HFFc6 (cell line): Measurements from ENCODE around the gene GGN. TPM values are rescaled to one million over a fixed set of nuclear protein-coding genes. Genes with fewer than 3 reads are reported as not detected.

ENCODE experiments used
- DNase-seq: peaks from one replicate; pipeline ENCODE4 v3.0.0-alpha.2; 2018
- H3K27ac Mint-ChIP-seq: 2 replicates; pipeline ENCODE4 v1.8.0; 2020; ENCODE audit warnings: mild to moderate bottlenecking, mixed read lengths
- H3K27me3 Mint-ChIP-seq: 2 replicates; pipeline ENCODE4 v1.8.0; 2021; ENCODE audit warnings: mild to moderate bottlenecking, moderate library complexity, mixed read lengths; ENCODE audit not compliant: insufficient read depth
- H3K36me3 Mint-ChIP-seq: 2 replicates; pipeline ENCODE4 v1.8.0; 2021; ENCODE audit warnings: low read depth, mixed read lengths
- H3K4me1 Mint-ChIP-seq: 2 replicates; pipeline ENCODE4 v1.8.0; 2020; ENCODE audit warnings: low read depth, mixed read lengths
- H3K4me3 Mint-ChIP-seq: 2 replicates; pipeline ENCODE4 v1.8.0; 2020; ENCODE audit warnings: mild to moderate bottlenecking, moderate library complexity, mixed read lengths
- H3K9me3 Mint-ChIP-seq: 2 replicates; pipeline ENCODE4 v1.8.0; 2020; ENCODE audit warnings: mild to moderate bottlenecking, mixed read lengths
- CTCF ChIP-seq: fragments of 200-600 bp; sonication (generic); IDR thresholded peaks from 2 replicates; pipeline ENCODE4 v1.5.0; 2021; ENCODE audit warnings: antibody characterized with exemption, mild to moderate bottlenecking
- total RNA-seq, 6 experiments: library from RNA; stranded (reverse); fragmentation: NEBNext Ultra II Directional; extraction: Animal tissue kit (Norgen Biotek cat#: 25700); gene quantifications; 2 replicates in 1 of 6; 3 replicates in 5 of 6; pipeline ENCODE4 v1.2.3, GENCODE V29; 2021

Gene GGN
- total RNA-seq, 6 experiments from 2014 or later, result 1.7 to 3.2 (median 2.2) TPM

- peaks cover 13% of the 10 kb centered on the region for H3K36me3 Mint-ChIP-seq
- H3K4me1 Mint-ChIP-seq, result peaks cover 22% of the 10 kb centered on the region
- no peaks in the 10 kb centered on the region for H3K9me3 Mint-ChIP-seq
- no peak overlapping the region for H3K4me3 Mint-ChIP-seq
- DNase-seq, result peak; percentile 79
- no peak for TF ChIP-seq CTCF
- peak overlapping the region; percentile 63 for H3K27ac Mint-ChIP-seq
- peaks cover 2% of the 10 kb centered on the region for H3K27me3 Mint-ChIP-seq
Measured at GRCh38 chr19:38401148-38401547, 13.3 kb upstream of the GGN start.

DNA sequence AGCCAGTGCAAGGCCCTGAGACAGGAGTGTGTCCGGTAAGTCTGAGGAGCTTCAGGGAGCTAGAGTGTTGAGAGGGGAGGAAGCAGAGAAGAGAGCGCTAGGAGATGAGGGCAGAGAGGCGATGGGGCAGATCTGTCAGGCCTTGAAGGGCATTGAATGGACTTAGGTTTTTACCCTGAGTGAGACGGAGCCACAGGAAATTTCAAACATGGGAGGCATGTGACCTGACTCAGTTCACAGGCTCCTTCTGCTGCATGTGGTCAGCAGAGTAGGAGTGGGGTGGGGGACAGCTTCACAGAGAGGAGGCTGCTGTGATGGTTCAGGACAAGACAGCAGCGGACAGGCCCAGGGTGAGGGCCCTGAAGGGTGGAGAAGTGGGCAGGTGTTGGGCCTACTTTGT is 12.5 kb upstream of the GGN start:
- no peak overlapping the region for H3K4me3 Mint-ChIP-seq
- H3K36me3 Mint-ChIP-seq, result peaks cover 13% of the 10 kb centered on the region
- H3K27ac Mint-ChIP-seq, result peak overlapping the region; percentile 53
- peaks cover 22% of the 10 kb centered on the region for H3K4me1 Mint-ChIP-seq
- DNase-seq, result no peak
- TF ChIP-seq CTCF, result no peak
- H3K9me3 Mint-ChIP-seq, result no peaks in the 10 kb centered on the region
- H3K27me3 Mint-ChIP-seq, result peaks cover 2% of the 10 kb centered on the region

DNA sequence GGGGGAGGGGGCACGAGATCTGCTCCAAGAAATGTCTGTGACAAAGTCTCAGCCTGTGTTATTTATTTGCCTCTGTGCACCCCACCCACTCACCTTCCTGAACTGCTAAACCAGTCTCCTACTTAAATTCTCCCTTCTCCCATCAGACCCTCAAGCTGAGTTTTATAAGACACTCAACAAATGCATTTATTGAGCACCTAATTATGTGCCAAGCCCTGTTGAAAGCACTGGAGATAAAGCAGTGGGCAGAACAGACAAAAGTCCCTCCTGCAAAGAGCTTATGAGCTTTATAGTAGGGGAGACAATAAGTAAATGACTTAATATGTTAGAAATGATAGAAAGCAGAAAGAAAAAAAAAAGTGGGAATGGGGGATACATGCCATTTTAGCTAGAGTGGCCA is 11.7 kb upstream of the GGN start:
- Mint-ChIP-seq H3K4me3 (no peak overlapping the region), H3K9me3 (no peaks in the 10 kb centered on the region), H3K27me3 (peaks cover 4% of the 10 kb centered on the region), H3K4me1 (peaks cover 22% of the 10 kb centered on the region), H3K36me3 (peaks cover 18% of the 10 kb centered on the region), H3K27ac (no peak overlapping the region)
- DNase-seq, result no peak
- TF ChIP-seq CTCF, result no peak

GRCh38 chr19:38399081-38399480 is 11.2 kb upstream of the GGN start:
- Mint-ChIP-seq H3K9me3 (no peaks in the 10 kb centered on the region), H3K36me3 (peaks cover 21% of the 10 kb centered on the region), H3K27me3 (peaks cover 4% of the 10 kb centered on the region), H3K4me1 (peaks cover 22% of the 10 kb centered on the region), H3K4me3 (no peak overlapping the region), H3K27ac (no peak overlapping the region)
- no peak for TF ChIP-seq CTCF
- DNase-seq, result no peak

- H3K4me1 Mint-ChIP-seq, result peaks cover 45% of the 10 kb centered on the region
- peaks cover 2% of the 10 kb centered on the region for H3K27me3 Mint-ChIP-seq
- no peak overlapping the region for H3K27ac Mint-ChIP-seq
- H3K9me3 Mint-ChIP-seq, result no peaks in the 10 kb centered on the region
- DNase-seq, result no peak
- TF ChIP-seq CTCF, result no peak
- peaks cover 44% of the 10 kb centered on the region for H3K36me3 Mint-ChIP-seq
- no peak overlapping the region for H3K4me3 Mint-ChIP-seq
Measured at GRCh38 chr19:38395381-38396114, 7.7 kb upstream of the GGN start.
